Nephron progenitor cell (in vitro differentiated cells): ENCODE results near the gene UBN2.

Experiments used
- DNase-seq: peaks from one replicate; pipeline ENCODE4 v3.0.0; 2021
- H3K27ac Mint-ChIP-seq: 2 replicates; pipeline ENCODE4 v1.8.0; 2021; ENCODE audit warnings: mild to moderate bottlenecking, moderate library complexity, mixed read lengths
- H3K27me3 Mint-ChIP-seq: 2 replicates; pipeline ENCODE4 v1.8.0; 2021; ENCODE audit warnings: mild to moderate bottlenecking, low read depth, mixed read lengths; ENCODE audit not compliant: poor library complexity
- H3K36me3 Mint-ChIP-seq: 2 replicates; pipeline ENCODE4 v1.8.0; 2021; ENCODE audit warnings: low read depth, mixed read lengths
- H3K4me1 Mint-ChIP-seq: 2 replicates; pipeline ENCODE4 v1.8.0; 2021; ENCODE audit warnings: mixed read lengths
- H3K4me3 Mint-ChIP-seq: 2 replicates; pipeline ENCODE4 v1.8.0; 2021; ENCODE audit warnings: mild to moderate bottlenecking, moderate library complexity, mixed read lengths
- H3K9me3 Mint-ChIP-seq: 2 replicates; pipeline ENCODE4 v1.8.0; 2021; ENCODE audit warnings: mild to moderate bottlenecking, moderate library complexity, mixed read lengths
- CTCF ChIP-seq: fragments of 200-600 bp; sonication (generic); IDR thresholded peaks from 2 replicates; pipeline ENCODE4 v1.5.0; 2021; ENCODE audit warnings: antibody characterized with exemption

Gene UBN2

GRCh38 chr7:139297795-139298194 lies 66.8 kb downstream of the UBN2 start:
- DNase-seq, result no peak
- Mint-ChIP-seq H3K4me1 (peaks cover 11% of the 10 kb centered on the region), H3K4me3 (no peak overlapping the region), H3K9me3 (no peaks in the 10 kb centered on the region), H3K27ac (peak overlapping the region; percentile 61), H3K27me3 (no peaks in the 10 kb centered on the region), H3K36me3 (peaks cover 35% of the 10 kb centered on the region)
- no peak for TF ChIP-seq CTCF

GRCh38 chr7:139299296-139299695 lies 68.3 kb downstream of the UBN2 start:
- H3K27me3 Mint-ChIP-seq, result no peaks in the 10 kb centered on the region
- H3K27ac Mint-ChIP-seq, result no peak overlapping the region
- H3K4me3 Mint-ChIP-seq, result no peak overlapping the region

GRCh38 chr7:139300390-139300789 lies 69.4 kb downstream of the UBN2 start:
- no peak for TF ChIP-seq CTCF
- no peak for DNase-seq
- H3K4me3 Mint-ChIP-seq, result no peak overlapping the region
- no peaks in the 10 kb centered on the region for H3K27me3 Mint-ChIP-seq
- peaks cover 38% of the 10 kb centered on the region for H3K36me3 Mint-ChIP-seq
- H3K27ac Mint-ChIP-seq, result no peak overlapping the region
- H3K9me3 Mint-ChIP-seq, result no peaks in the 10 kb centered on the region
- H3K4me1 Mint-ChIP-seq, result peaks cover 11% of the 10 kb centered on the region

More at GRCh38 chr7:139299296-139299695, 68.3 kb downstream of the UBN2 start:
- no peaks in the 10 kb centered on the region for H3K9me3 Mint-ChIP-seq
- no peak for TF ChIP-seq CTCF
- DNase-seq, result no peak
- peaks cover 11% of the 10 kb centered on the region for H3K4me1 Mint-ChIP-seq
- H3K36me3 Mint-ChIP-seq, result peaks cover 41% of the 10 kb centered on the region

- DNase-seq, result no peak
- H3K27me3 Mint-ChIP-seq, result no peaks in the 10 kb centered on the region
- H3K27ac Mint-ChIP-seq, result no peak overlapping the region
- H3K9me3 Mint-ChIP-seq, result no peaks in the 10 kb centered on the region
- no peak overlapping the region for H3K4me3 Mint-ChIP-seq
- H3K36me3 Mint-ChIP-seq, result peaks cover 59% of the 10 kb centered on the region
- no peaks in the 10 kb centered on the region for H3K4me1 Mint-ChIP-seq
- TF ChIP-seq CTCF, result no peak
These were observed 73.5 kb downstream of the UBN2 start for GRCh38 chr7:139304517-139304916.

GRCh38 chr7:139317939-139318505 lies 87.0 kb downstream of the UBN2 start:
- DNase-seq, result no peak

More at GRCh38 chr7:139317939-139318505, 87.0 kb downstream of the UBN2 start:
- Mint-ChIP-seq H3K27me3 (peaks cover 5% of the 10 kb centered on the region), H3K27ac (peak overlapping the region; percentile 33), H3K4me1 (peaks cover 11% of the 10 kb centered on the region), H3K9me3 (no peaks in the 10 kb centered on the region), H3K4me3 (no peak overlapping the region), H3K36me3 (no peaks in the 10 kb centered on the region)
- TF ChIP-seq CTCF, result no peak
